ENCODE results near the gene SLC45A3. TPM values are rescaled to one million over a fixed set of nuclear protein-coding genes. Genes with fewer than 3 reads are reported as not detected.

Gene SLC45A3
- total and polyA plus RNA-seq, 2 of the 8 experiments (the other 6 are each of a cell fraction or from before 2014, with no cell fraction given), result 13.0 to 14.3 TPM

DNA sequence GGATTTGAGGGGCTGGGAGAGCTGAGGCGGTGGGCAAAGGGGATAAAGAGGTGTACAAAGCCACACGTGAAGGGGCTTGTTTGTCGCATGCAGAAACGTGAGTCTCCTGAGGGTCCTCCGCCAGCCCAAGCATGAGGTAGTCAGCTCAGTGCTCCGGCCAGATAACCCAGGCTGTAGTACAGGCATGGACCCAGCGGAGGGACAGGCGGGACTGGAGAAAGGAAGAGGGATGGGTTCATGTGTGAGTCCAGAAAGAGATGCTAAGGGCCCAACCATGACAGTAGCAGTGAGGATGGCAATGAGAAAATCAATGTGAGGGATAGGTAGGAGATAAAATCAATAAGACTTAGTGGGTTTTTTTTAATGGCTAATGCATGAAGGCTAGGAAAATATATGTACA is 34.8 kb downstream of the SLC45A3 start:
- no peak overlapping the region for H2BK5ac ChIP-seq (ENCODE audit: low read depth, low read length)
- FAIRE-seq (no peak), DNase-seq (ENCODE audit: low read depth in 1 of 2, low spot score in 2 of 2) (no peak)
- TF ChIP-seq, protein P1, sequence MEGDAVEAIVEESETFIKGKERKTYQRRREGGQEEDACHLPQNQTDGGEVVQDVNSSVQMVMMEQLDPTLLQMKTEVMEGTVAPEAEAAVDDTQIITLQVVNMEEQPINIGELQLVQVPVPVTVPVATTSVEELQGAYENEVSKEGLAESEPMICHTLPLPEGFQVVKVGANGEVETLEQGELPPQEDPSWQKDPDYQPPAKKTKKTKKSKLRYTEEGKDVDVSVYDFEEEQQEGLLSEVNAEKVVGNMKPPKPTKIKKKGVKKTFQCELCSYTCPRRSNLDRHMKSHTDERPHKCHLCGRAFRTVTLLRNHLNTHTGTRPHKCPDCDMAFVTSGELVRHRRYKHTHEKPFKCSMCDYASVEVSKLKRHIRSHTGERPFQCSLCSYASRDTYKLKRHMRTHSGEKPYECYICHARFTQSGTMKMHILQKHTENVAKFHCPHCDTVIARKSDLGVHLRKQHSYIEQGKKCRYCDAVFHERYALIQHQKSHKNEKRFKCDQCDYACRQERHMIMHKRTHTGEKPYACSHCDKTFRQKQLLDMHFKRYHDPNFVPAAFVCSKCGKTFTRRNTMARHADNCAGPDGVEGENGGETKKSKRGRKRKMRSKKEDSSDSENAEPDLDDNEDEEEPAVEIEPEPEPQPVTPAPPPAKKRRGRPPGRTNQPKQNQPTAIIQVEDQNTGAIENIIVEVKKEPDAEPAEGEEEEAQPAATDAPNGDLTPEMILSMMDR (IDR thresholded peaks at IDR 0.05; ENCODE audit: control extremely low read depth in 1 of 3, insufficient read depth in 1 of 3, low read depth in 1 of 3, low read length in 3 of 3), result peak in 1 of 3 experiments; percentile 6; a peak in 1 of 4 replicates
- TF ChIP-seq EGR1 (IDR thresholded peaks at IDR 0.05; ENCODE audit: borderline replicate concordance, low read depth, low read length) (no peak), TAF7 (optimal IDR thresholded peaks at IDR 0.05; ENCODE audit: borderline replicate concordance, low read depth, low read length) (no peak)
- no peaks in the 10 kb centered on the region for H3K79me1 ChIP-seq (ENCODE audit: low read depth, low read length)
- H2AK5ac ChIP-seq (ENCODE audit: low read depth, low read length), result no peak overlapping the region; the same call in 1 of the 2 replicates
- H2BK12ac ChIP-seq (ENCODE audit: low read depth, low read length), result no peak overlapping the region
- WGBS, 2 experiments (ENCODE audit: extremely low coverage in 1 of 2, insufficient coverage in 1 of 2, insufficient read length in 1 of 2, insufficient replicate concordance in 2 of 2, low coverage in 1 of 2, low lambda C conversion rate in 2 of 2, missing lambda C conversion rate in 1 of 2), result 86% methylated on average over 8 of the region's 8 CpGs; no CpG with 5 or more reads in 1 of the 2 experiments
- H3K9ac ChIP-seq (replicated peaks in 1 of 4; ENCODE audit: extremely low read depth in 1 of 4, low read depth in 3 of 4, low read length in 3 of 4), result no peak overlapping the region
- no peaks in the 10 kb centered on the region for H3K9me3 ChIP-seq (ENCODE audit: insufficient read depth in 2 of 2, low read depth in 1 of 2, low read length in 1 of 2)
- CTCF ChIA-PET (ENCODE audit: partially characterized antibody), result interaction anchor here (0.9 to 19.2 kb wide), 6 partner anchors 8 to 74 kb away, joined by 3 to 282 read pairs (median 12); partner anchors contain the start of gene ELK4
- H3K4ac ChIP-seq (replicated peaks; ENCODE audit: insufficient read length, low read depth, low read length), result no peak overlapping the region
- no peak overlapping the region for H4K91ac ChIP-seq (replicated peaks; ENCODE audit: insufficient read length, low read length)
- H3K23me2 ChIP-seq (ENCODE audit: low read depth, low read length), result no peaks in the 10 kb centered on the region
- no peak overlapping the region for H2BK120ac ChIP-seq (replicated peaks; ENCODE audit: low read depth, low read length)
- no peak overlapping the region for H3K4me3 ChIP-seq (ENCODE audit: extremely low read depth in 1 of 4, insufficient read depth in 2 of 4, low read depth in 3 of 4, low read length in 4 of 4)
- H3K79me2 ChIP-seq (ENCODE audit: control insufficient read depth in 1 of 2, insufficient read depth in 2 of 2, low read length in 2 of 2), result no peaks in the 10 kb centered on the region
- POLR2A ChIA-PET (ENCODE audit: partially characterized antibody), result interaction anchor here (0.7 to 2.8 kb wide), 5 partner anchors 9 to 14 kb away, joined by 3 to 11 read pairs (median 4); partner anchors contain the start of gene ELK4
- H3K4me2 ChIP-seq (ENCODE audit: insufficient read depth in 1 of 2, low read depth in 2 of 2, low read length in 2 of 2), result no peak overlapping the region
- no peak overlapping the region for H4K8ac ChIP-seq (ENCODE audit: extremely low read depth, insufficient read depth, low read length)
- H3K27me3 ChIP-seq (replicated peaks in 1 of 4; ENCODE audit: control insufficient read depth in 3 of 4, extremely low read depth in 1 of 4, insufficient read depth in 3 of 4, low read length in 3 of 4), result no peaks in the 10 kb centered on the region
- H3K56ac ChIP-seq (replicated peaks; ENCODE audit: insufficient read length, low read depth, low read length), result no peak overlapping the region
- H3K36me3 ChIP-seq (ENCODE audit: control insufficient read depth in 2 of 4, insufficient read depth in 4 of 4, low read length in 3 of 4), result no peaks in the 10 kb centered on the region
- H3K4me1 ChIP-seq (replicated peaks in 1 of 4; ENCODE audit: control insufficient read depth in 3 of 4, insufficient read depth in 4 of 4, low read length in 3 of 4), result peaks cover 2 to 8% (median 4%) of the 10 kb centered on the region in 4 experiments; a peak in 4 of 7 replicates
- no peaks in the 10 kb centered on the region for H4K20me1 ChIP-seq (replicated peaks in 1 of 2; ENCODE audit: control insufficient read depth in 1 of 2, insufficient read depth in 2 of 2, low read length in 2 of 2)
- no peak overlapping the region for H3K14ac ChIP-seq (ENCODE audit: insufficient read length)
- no peak overlapping the region for H2AFZ ChIP-seq (ENCODE audit: low read length)
- no peak overlapping the region for H3K18ac ChIP-seq (ENCODE audit: extremely low read depth, low read length)
- H2BK15ac ChIP-seq (ENCODE audit: low read length), result no peak overlapping the region
- no peak overlapping the region for H3K27ac ChIP-seq (ENCODE audit: low read depth, low read length)
- H3K23ac ChIP-seq (ENCODE audit: insufficient read length), result no peak overlapping the region
- no peak overlapping the region for H4K5ac ChIP-seq (ENCODE audit: insufficient read length, low read depth, low read length)
- no peak overlapping the region for H2BK20ac ChIP-seq (ENCODE audit: low read length)

All from H1 (cell line).